Endodermal cell (in vitro differentiated cells): ENCODE measurements around the gene ACTL10. TPM values are rescaled to one million over a fixed set of nuclear protein-coding genes. Genes with fewer than 3 reads are reported as not detected.
"Not testable (repeated sequence)": the region's sequence is repeated elsewhere in the genome, so short reads cannot be mapped to it uniquely, and the experiment has no call there.

Experiments
- DNase-seq: peaks from one replicate; pipeline ENCODE4 v3.0.0-alpha.2; 2017
- H3K27ac ChIP-seq: 2 replicates; pipeline ENCODE4 v1.5.1; 2013; ENCODE audit warnings: mild to moderate bottlenecking, low read depth, low read length, moderate library complexity
- H3K27me3 ChIP-seq: 2 replicates; pipeline ENCODE4 v1.6.1; 2013; ENCODE audit warnings: mild to moderate bottlenecking, low read length, moderate library complexity; ENCODE audit not compliant: insufficient read depth, control insufficient read depth, poor library complexity, severe bottlenecking
- H3K36me3 ChIP-seq: 2 replicates; pipeline ENCODE4 v1.7.0; 2013; ENCODE audit warnings: mild to moderate bottlenecking, low read length, moderate library complexity; ENCODE audit not compliant: control insufficient read depth, insufficient read depth
- H3K4me1 ChIP-seq: one replicate; pipeline ENCODE4 v1.7.0; 2013; ENCODE audit warnings: low read length; ENCODE audit not compliant: control insufficient read depth, insufficient read depth
- H3K4me3 ChIP-seq: 2 replicates; pipeline ENCODE4 v1.5.1; 2013; ENCODE audit warnings: mild to moderate bottlenecking, low read length, moderate library complexity
- H3K9ac ChIP-seq: 2 replicates; pipeline ENCODE4 v1.6.1; 2013; ENCODE audit warnings: mild to moderate bottlenecking, low read length, moderate library complexity; ENCODE audit not compliant: poor library complexity, severe bottlenecking; ENCODE audit errors: extremely low read depth
- H3K9me3 ChIP-seq: 2 replicates; pipeline ENCODE4 v1.6.1; 2013; ENCODE audit warnings: mild to moderate bottlenecking, low read length, moderate library complexity; ENCODE audit not compliant: control insufficient read depth
- H3K27ac Mint-ChIP-seq: 2 replicates; pipeline ENCODE4 v1.8.0; 2020; ENCODE audit warnings: mixed read lengths
- H3K27me3 Mint-ChIP-seq: 2 replicates; pipeline ENCODE4 v1.8.0; 2021; ENCODE audit warnings: mild to moderate bottlenecking, mixed read lengths; ENCODE audit not compliant: insufficient read depth
- H3K36me3 Mint-ChIP-seq: 2 replicates; pipeline ENCODE4 v1.8.0; 2020; ENCODE audit warnings: low read depth, mixed read lengths
- H3K4me1 Mint-ChIP-seq: 2 replicates; pipeline ENCODE4 v1.8.0; 2020; ENCODE audit warnings: mixed read lengths
- H3K4me3 Mint-ChIP-seq: 2 replicates; pipeline ENCODE4 v1.8.0; 2020; ENCODE audit warnings: mild to moderate bottlenecking, moderate library complexity, mixed read lengths
- H3K9me3 Mint-ChIP-seq: 2 replicates; pipeline ENCODE4 v1.8.0; 2020; ENCODE audit warnings: mild to moderate bottlenecking, mixed read lengths
- WGBS, 2 experiments: methylation state at CpG; one replicate each; pipeline versions ENCODE4 v1.1.5 to v1.1.7; 2013; ENCODE audit warnings: missing lambda C conversion rate in 2 of 2, mixed read lengths in 1 of 2; ENCODE audit not compliant: insufficient coverage in 1 of 2, insufficient read length in 1 of 2; 5-methylcytosine and 5-hydroxymethylcytosine counted together
- total RNA-seq, 2 donors: library from RNA; stranded (reverse); fragmentation: NEBNext Ultra II Directional in 1 of 2; extraction: Animal tissue kit (Norgen Biotek cat#: 25700) in 1 of 2; gene quantifications; 2 replicates in 1 of 2; 3 replicates in 1 of 2; pipeline ENCODE4 v1.2.1, GENCODE V29; 2021
- TF ChIP-seq, protein P1 (sequence below): fragments of 200-600 bp; sonication (generic); conservative IDR thresholded peaks from 2 replicates; pipeline ENCODE4 v1.5.0; 2021; ENCODE audit warnings: antibody characterized with exemption, mild to moderate bottlenecking

The ACTL10 gene
- total RNA-seq, 2 donors from 2014 or later, result 0.42 TPM; not detected in 1

DNA sequence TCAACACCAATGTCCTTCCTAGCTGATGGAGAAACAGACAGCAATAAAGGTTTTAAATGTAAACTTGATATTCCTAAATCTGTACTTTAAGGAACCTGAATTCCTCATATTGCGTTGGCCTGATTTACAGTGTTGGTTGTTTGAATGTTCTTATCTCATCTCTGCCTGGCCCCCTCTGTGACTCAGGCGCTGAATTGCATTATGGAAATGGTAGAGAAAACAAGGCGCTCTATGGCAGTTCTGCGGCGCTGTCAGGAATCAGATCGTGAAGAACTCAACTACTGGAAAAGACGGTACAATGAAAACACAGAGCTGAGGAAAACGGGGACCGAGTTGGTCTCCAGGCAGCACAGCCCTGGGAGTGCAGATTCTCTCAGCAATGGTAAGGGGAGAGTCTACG lies 37.2 kb upstream of the ACTL10 start:
- no peaks in the 10 kb centered on the region for H3K27me3 Mint-ChIP-seq
- no peaks in the 10 kb centered on the region for H3K9me3 ChIP-seq
- peaks cover 86% of the 10 kb centered on the region for H3K36me3 Mint-ChIP-seq
- no peaks in the 10 kb centered on the region for H3K9me3 Mint-ChIP-seq
- peaks cover 69% of the 10 kb centered on the region for H3K36me3 ChIP-seq
- peak overlapping the region; percentile 11 for H3K27ac Mint-ChIP-seq
- no peak for DNase-seq
- no peak overlapping the region for H3K4me3 Mint-ChIP-seq
- H3K27me3 ChIP-seq, result no peaks in the 10 kb centered on the region
- H3K4me1 ChIP-seq, result no peaks in the 10 kb centered on the region
- no peaks in the 10 kb centered on the region for H3K4me1 Mint-ChIP-seq
- H3K27ac ChIP-seq, result no peak overlapping the region
- H3K9ac ChIP-seq, result no peak overlapping the region
- WGBS, 2 experiments, result 95 to 99% methylated on average over 10 of the region's 10 CpGs
- TF ChIP-seq, protein P1, sequence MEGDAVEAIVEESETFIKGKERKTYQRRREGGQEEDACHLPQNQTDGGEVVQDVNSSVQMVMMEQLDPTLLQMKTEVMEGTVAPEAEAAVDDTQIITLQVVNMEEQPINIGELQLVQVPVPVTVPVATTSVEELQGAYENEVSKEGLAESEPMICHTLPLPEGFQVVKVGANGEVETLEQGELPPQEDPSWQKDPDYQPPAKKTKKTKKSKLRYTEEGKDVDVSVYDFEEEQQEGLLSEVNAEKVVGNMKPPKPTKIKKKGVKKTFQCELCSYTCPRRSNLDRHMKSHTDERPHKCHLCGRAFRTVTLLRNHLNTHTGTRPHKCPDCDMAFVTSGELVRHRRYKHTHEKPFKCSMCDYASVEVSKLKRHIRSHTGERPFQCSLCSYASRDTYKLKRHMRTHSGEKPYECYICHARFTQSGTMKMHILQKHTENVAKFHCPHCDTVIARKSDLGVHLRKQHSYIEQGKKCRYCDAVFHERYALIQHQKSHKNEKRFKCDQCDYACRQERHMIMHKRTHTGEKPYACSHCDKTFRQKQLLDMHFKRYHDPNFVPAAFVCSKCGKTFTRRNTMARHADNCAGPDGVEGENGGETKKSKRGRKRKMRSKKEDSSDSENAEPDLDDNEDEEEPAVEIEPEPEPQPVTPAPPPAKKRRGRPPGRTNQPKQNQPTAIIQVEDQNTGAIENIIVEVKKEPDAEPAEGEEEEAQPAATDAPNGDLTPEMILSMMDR, result no peak
- no peak overlapping the region for H3K4me3 ChIP-seq

DNA sequence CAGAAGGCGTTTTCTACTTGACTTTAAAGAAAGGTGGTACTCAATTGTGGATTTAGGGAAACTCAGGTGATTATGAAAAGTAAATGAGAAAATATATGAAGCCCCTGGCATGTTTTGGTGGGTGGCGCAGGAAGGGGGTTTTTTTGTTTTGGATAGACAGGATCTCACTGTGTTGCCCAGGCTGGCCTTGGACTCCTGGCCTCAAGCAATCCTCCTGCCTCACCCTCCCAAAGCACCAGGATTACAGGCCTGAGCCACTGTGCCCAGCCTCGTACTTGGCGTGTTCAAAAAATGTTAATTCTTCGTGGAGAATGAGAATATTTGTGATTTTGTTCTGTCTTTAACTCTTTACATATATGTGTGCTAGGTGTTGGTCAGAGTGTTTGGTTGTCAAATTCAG lies 36.8 kb upstream of the ACTL10 start:
- H3K4me3 Mint-ChIP-seq, result no peak overlapping the region

DNA sequence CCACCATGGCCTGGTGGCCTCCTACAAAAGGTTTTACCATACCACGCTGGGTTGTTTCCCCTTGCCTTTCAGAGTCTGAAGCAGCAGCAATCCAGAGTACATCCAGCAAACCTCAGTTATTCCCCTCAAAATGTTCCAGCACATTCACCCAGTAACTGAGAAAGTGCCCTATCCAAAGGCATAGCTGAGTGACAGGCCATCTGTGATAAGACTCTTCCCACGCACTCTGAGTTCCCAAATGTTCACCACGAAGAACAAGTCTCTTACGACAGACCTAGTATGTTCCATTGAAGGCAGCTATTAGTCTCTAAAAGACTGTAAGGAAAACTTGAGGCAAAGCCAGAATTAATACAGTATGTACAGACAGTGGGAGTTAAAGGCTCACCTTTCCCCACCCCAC lies 36.2 kb upstream of the ACTL10 start:
- no peak overlapping the region for H3K4me3 ChIP-seq
- Mint-ChIP-seq H3K36me3 (peaks cover 79% of the 10 kb centered on the region), H3K9me3 (no peaks in the 10 kb centered on the region), H3K4me3 (no peak overlapping the region), H3K4me1 (no peaks in the 10 kb centered on the region), H3K27ac (no peak overlapping the region), H3K27me3 (no peaks in the 10 kb centered on the region)
- no peak overlapping the region for H3K9ac ChIP-seq
- peaks cover 64% of the 10 kb centered on the region for H3K36me3 ChIP-seq
- H3K27ac ChIP-seq, result no peak overlapping the region
- H3K27me3 ChIP-seq, result no peaks in the 10 kb centered on the region
- no peak for DNase-seq
- WGBS, 2 experiments, result 94 to 97% methylated on average over 4 of the region's 4 CpGs
- no peaks in the 10 kb centered on the region for H3K4me1 ChIP-seq
- TF ChIP-seq, protein P1, result no peak
- no peaks in the 10 kb centered on the region for H3K9me3 ChIP-seq

More for the DNA sequence above, 36.8 kb upstream of the ACTL10 start:
- no peaks in the 10 kb centered on the region for H3K9me3 ChIP-seq
- TF ChIP-seq, protein P1, result no peak
- no peak overlapping the region for H3K9ac ChIP-seq
- no peaks in the 10 kb centered on the region for H3K4me1 ChIP-seq
- no peaks in the 10 kb centered on the region for H3K27me3 ChIP-seq
- Mint-ChIP-seq H3K27ac (no peak overlapping the region), H3K27me3 (no peaks in the 10 kb centered on the region), H3K4me1 (no peaks in the 10 kb centered on the region), H3K9me3 (no peaks in the 10 kb centered on the region), H3K36me3 (peaks cover 85% of the 10 kb centered on the region)
- H3K27ac ChIP-seq, result no peak overlapping the region
- peaks cover 65% of the 10 kb centered on the region for H3K36me3 ChIP-seq
- DNase-seq, result no peak
- 93 to 95% methylated on average over 3 to 5 of the region's 5 CpGs for WGBS, 2 experiments
- no peak overlapping the region for H3K4me3 ChIP-seq

DNA sequence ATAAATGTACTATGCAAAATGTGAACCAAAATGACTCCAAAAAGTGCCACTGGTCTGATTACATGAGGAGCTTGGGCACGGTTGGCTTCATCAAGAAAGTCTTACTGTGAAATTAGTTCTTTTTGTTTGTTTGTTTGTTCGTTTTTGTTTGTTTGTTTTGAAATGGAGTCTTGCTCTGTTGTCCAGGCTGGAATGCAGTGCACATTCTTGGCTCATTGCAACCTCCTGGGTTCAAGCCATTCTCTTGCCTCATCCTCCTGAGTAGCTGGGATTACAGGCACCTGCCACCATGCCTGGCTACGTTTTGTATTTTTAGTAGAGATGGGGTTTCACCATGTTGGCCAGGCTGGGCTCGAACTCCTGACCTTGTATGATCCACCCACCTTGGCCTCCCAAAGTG lies 34.8 kb upstream of the ACTL10 start:
- not testable (repeated sequence) for H3K4me1 ChIP-seq, DNase-seq, H3K27ac ChIP-seq, H3K27ac Mint-ChIP-seq, H3K4me3 ChIP-seq, H3K4me1 Mint-ChIP-seq, H3K27me3 ChIP-seq, H3K9me3 ChIP-seq, H3K4me3 Mint-ChIP-seq, H3K9me3 Mint-ChIP-seq, H3K27me3 Mint-ChIP-seq, H3K9ac ChIP-seq
- peaks cover 72% of the 10 kb centered on the region for H3K36me3 Mint-ChIP-seq
- 93 to 94% methylated on average over 3 to 4 of the region's 4 CpGs for WGBS, 2 experiments
- peaks cover 60% of the 10 kb centered on the region for H3K36me3 ChIP-seq
